ENCODE measurements around the gene CHTF18. TPM values are rescaled to one million over a fixed set of nuclear protein-coding genes. Genes with fewer than 3 reads are reported as not detected.

The CHTF18 gene
- total RNA-seq, 2 experiments from 2014 or later = 95.6 to 115 TPM

- POLR2A ChIA-PET = interaction anchor here (2.3 kb wide), 1 partner anchor 10 kb away, joined by 6 read pairs; no protein-coding TSS in a partner anchor
These were observed 8.7 kb downstream of the CHTF18 start for GRCh38 chr16:797120-797420.

GRCh38 chr16:797686-798085 lies 9.3 kb downstream of the CHTF18 start:
- ATAC-seq = no peak
- Mint-ChIP-seq H3K27me3 (peaks cover 3% of the 10 kb centered on the region), H3K36me3 (ENCODE audit: low read depth) (peaks cover 22% of the 10 kb centered on the region), H3K4me1 (ENCODE audit: low read depth) (peaks cover 2% of the 10 kb centered on the region), H3K9me3 (no peaks in the 10 kb centered on the region), H3K27ac (no peak overlapping the region), H3K4me3 (no peak overlapping the region)
- DNase-seq = no peak
- ChIA-PET CTCF (no interaction called here), POLR2A (interaction anchor here (1.3 to 2.3 kb wide), 2 partner anchors 9 to 10 kb away, joined by 3 to 6 read pairs; no protein-coding TSS in a partner anchor)
- intact Hi-C loops (cut with micrococcal nuclease) = no loop called here
- TF ChIP-seq CTCF (IDR thresholded peaks at IDR 0.05) = no peak

More at GRCh38 chr16:797120-797420, 8.7 kb downstream of the CHTF18 start:
- Mint-ChIP-seq H3K4me3 (no peak overlapping the region), H3K9me3 (no peaks in the 10 kb centered on the region), H3K36me3 (ENCODE audit: low read depth) (peaks cover 22% of the 10 kb centered on the region), H3K4me1 (ENCODE audit: low read depth) (peaks cover 2% of the 10 kb centered on the region), H3K27ac (no peak overlapping the region), H3K27me3 (peaks cover 2% of the 10 kb centered on the region)
- CTCF ChIA-PET = no interaction called here
- no peak for TF ChIP-seq CTCF (IDR thresholded peaks at IDR 0.05)
- DNase-seq (peak; percentile 39), ATAC-seq (peak; percentile 81)
- intact Hi-C loops (cut with micrococcal nuclease) = no loop called here

GRCh38 chr16:798666-799065 lies 10.2 kb downstream of the CHTF18 start:
- no peak for TF ChIP-seq CTCF (IDR thresholded peaks at IDR 0.05)
- ATAC-seq (no peak), DNase-seq (no peak)
- no peak overlapping the region for H3K27ac Mint-ChIP-seq
- intact Hi-C loops (cut with micrococcal nuclease) = no loop called here
- peaks cover 2% of the 10 kb centered on the region for H3K4me1 Mint-ChIP-seq (ENCODE audit: low read depth)
- peaks cover 3% of the 10 kb centered on the region for H3K27me3 Mint-ChIP-seq
- H3K9me3 Mint-ChIP-seq = no peaks in the 10 kb centered on the region
- H3K36me3 Mint-ChIP-seq (ENCODE audit: low read depth) = peaks cover 22% of the 10 kb centered on the region
- H3K4me3 Mint-ChIP-seq = no peak overlapping the region
- ChIA-PET POLR2A (interaction anchor here (1.3 kb wide), 1 partner anchor 11 kb away, joined by 3 read pairs; no protein-coding TSS in a partner anchor), CTCF (no interaction called here)

GRCh38 chr16:799111-799947 lies 10.9 kb downstream of the CHTF18 start:
- no peak overlapping the region for H3K4me3 Mint-ChIP-seq
- ATAC-seq = no peak
- intact Hi-C loops (cut with micrococcal nuclease) = no loop called here
- H3K4me1 Mint-ChIP-seq (ENCODE audit: low read depth) = peaks cover 2% of the 10 kb centered on the region
- ChIA-PET CTCF (no interaction called here), POLR2A (interaction anchor here (1.3 kb wide), 1 partner anchor 12 kb away, joined by 3 read pairs; no protein-coding TSS in a partner anchor)
- no peak overlapping the region for H3K27ac Mint-ChIP-seq
- no peaks in the 10 kb centered on the region for H3K9me3 Mint-ChIP-seq
- no peak for DNase-seq
- H3K36me3 Mint-ChIP-seq (ENCODE audit: low read depth) = peaks cover 22% of the 10 kb centered on the region
- TF ChIP-seq CTCF (IDR thresholded peaks at IDR 0.05) = no peak
- peaks cover 3% of the 10 kb centered on the region for H3K27me3 Mint-ChIP-seq

All from activated CD8-positive, alpha-beta T cell treated with anti-CD3 and anti-CD28 coated beads for 36 hours (primary cell).